Parathyroid adenoma (tissue), 2 donors: Measurements from ENCODE around the gene PMVK.

Experiments
- H2AFZ ChIP-seq: fragments of 300-600 bp; sonication (generic); one replicate; pipeline ENCODE4 v1.7.0; 2017; ENCODE audit warnings: antibody characterized with exemption, mild to moderate bottlenecking
- H3K27ac ChIP-seq: fragments of 300-600 bp; sonication (generic); one replicate; pipeline ENCODE4 v1.7.0; 2017
- H3K27me3 ChIP-seq: fragments of 300-600 bp; sonication (generic); one replicate; pipeline ENCODE4 v1.7.0; 2017; ENCODE audit warnings: low read length; ENCODE audit not compliant: control insufficient read depth, insufficient read depth
- H3K36me3 ChIP-seq: fragments of 300-600 bp; sonication (generic); one replicate; pipeline ENCODE4 v1.7.0; 2017; ENCODE audit warnings: low read length; ENCODE audit not compliant: control insufficient read depth, insufficient read depth
- H3K4me1 ChIP-seq: fragments of 300-600 bp; sonication (generic); one replicate; pipeline ENCODE4 v1.7.0; 2017; ENCODE audit warnings: control low read depth
- H3K4me2 ChIP-seq: fragments of 300-600 bp; sonication (generic); one replicate; pipeline ENCODE4 v1.7.0; 2017; ENCODE audit warnings: low read length
- H3K4me3 ChIP-seq: fragments of 300-600 bp; sonication (generic); one replicate; pipeline ENCODE4 v1.7.0; 2017; ENCODE audit warnings: low read depth, low read length
- H3K79me2 ChIP-seq: fragments of 300-600 bp; sonication (generic); one replicate; pipeline ENCODE4 v1.7.0; 2017; ENCODE audit warnings: control low read depth
- H3K9ac ChIP-seq: fragments of 300-600 bp; sonication (generic); one replicate; pipeline ENCODE4 v1.7.0; 2017; ENCODE audit warnings: mild to moderate bottlenecking
- H3K9me3 ChIP-seq: fragments of 300-600 bp; sonication (generic); one replicate; pipeline ENCODE4 v1.7.0; 2017; ENCODE audit warnings: low read length; ENCODE audit not compliant: control insufficient read depth
- CTCF ChIP-seq: fragments of 300-600 bp; sonication (generic); IDR thresholded peaks from one replicate; pipeline ENCODE4 v1.7.0; 2017; ENCODE audit warnings: antibody characterized with exemption, mild to moderate bottlenecking
- donor health status: primary hyperparathyroidism.

PMVK gene

GRCh38 chr1:154902938-154903566, 33.5 kb downstream of the PMVK start:
- Histone ChIP-seq H3K27ac (no peak overlapping the region), H3K4me1 (no peaks in the 10 kb centered on the region), H3K36me3 (no peaks in the 10 kb centered on the region), H3K9ac (no peak overlapping the region), H2AFZ (no peak overlapping the region), H3K9me3 (no peaks in the 10 kb centered on the region), H3K27me3 (no peaks in the 10 kb centered on the region), H3K79me2 (no peaks in the 10 kb centered on the region), H3K4me3 (no peak overlapping the region), H3K4me2 (no peak overlapping the region)
- no peak for TF ChIP-seq CTCF

- Histone ChIP-seq H3K9me3 (no peaks in the 10 kb centered on the region), H3K4me1 (no peaks in the 10 kb centered on the region), H3K36me3 (no peaks in the 10 kb centered on the region), H3K4me3 (no peak overlapping the region), H2AFZ (no peak overlapping the region), H3K27ac (no peak overlapping the region), H3K27me3 (no peaks in the 10 kb centered on the region), H3K9ac (no peak overlapping the region), H3K4me2 (no peak overlapping the region), H3K79me2 (no peaks in the 10 kb centered on the region)
- no peak for TF ChIP-seq CTCF
These were observed 34.9 kb downstream of the PMVK start for GRCh38 chr1:154901591-154901990.

- TF ChIP-seq CTCF = no peak
- H3K9me3 ChIP-seq = no peaks in the 10 kb centered on the region
- no peaks in the 10 kb centered on the region for H3K79me2 ChIP-seq
- H3K4me3 ChIP-seq = no peak overlapping the region
- H2AFZ ChIP-seq = no peak overlapping the region
- H3K36me3 ChIP-seq = no peaks in the 10 kb centered on the region
- H3K27ac ChIP-seq = no peak overlapping the region
- H3K4me2 ChIP-seq = no peak overlapping the region
- no peaks in the 10 kb centered on the region for H3K4me1 ChIP-seq
- no peak overlapping the region for H3K9ac ChIP-seq
- H3K27me3 ChIP-seq = no peaks in the 10 kb centered on the region
These were observed 37.5 kb downstream of the PMVK start for GRCh38 chr1:154899041-154899440.

GRCh38 chr1:154896771-154897286, 39.7 kb downstream of the PMVK start:
- Histone ChIP-seq H3K9ac (no peak overlapping the region), H3K4me1 (no peaks in the 10 kb centered on the region), H2AFZ (no peak overlapping the region), H3K4me3 (no peak overlapping the region), H3K4me2 (no peak overlapping the region), H3K27me3 (no peaks in the 10 kb centered on the region), H3K9me3 (no peaks in the 10 kb centered on the region), H3K36me3 (no peaks in the 10 kb centered on the region), H3K27ac (no peak overlapping the region), H3K79me2 (no peaks in the 10 kb centered on the region)
- TF ChIP-seq CTCF = no peak

GRCh38 chr1:154895798-154896197, 40.7 kb downstream of the PMVK start:
- TF ChIP-seq CTCF = no peak
- Histone ChIP-seq H3K4me3 (no peak overlapping the region), H2AFZ (no peak overlapping the region), H3K79me2 (no peaks in the 10 kb centered on the region), H3K36me3 (no peaks in the 10 kb centered on the region), H3K9ac (no peak overlapping the region), H3K27ac (no peak overlapping the region), H3K4me1 (no peaks in the 10 kb centered on the region), H3K4me2 (no peak overlapping the region), H3K9me3 (no peaks in the 10 kb centered on the region), H3K27me3 (no peaks in the 10 kb centered on the region)
